Loucy (cell line): ENCODE data around the gene LLGL2.

ENCODE experiments used
- H2AFZ ChIP-seq: fragments of 200-600 bp; sonication (generic); 2 replicates; pipeline ENCODE4 v1.6.0; 2016; ENCODE audit warnings: antibody characterized with exemption, mild to moderate bottlenecking, low read length, moderate library complexity
- H3F3A ChIP-seq: fragments of 200-600 bp; 2 replicates; pipeline ENCODE4 v1.6.0; 2016; ENCODE audit warnings: antibody characterized with exemption, low read depth, mild to moderate bottlenecking
- H3K27me3 ChIP-seq: fragments of 200-600 bp; sonication (generic); 2 replicates; pipeline ENCODE4 v1.6.1; 2014; ENCODE audit warnings: low read length, mild to moderate bottlenecking; ENCODE audit not compliant: insufficient read depth, poor library complexity, severe bottlenecking
- H3K36me3 ChIP-seq: fragments of 200-600 bp; sonication (generic); 2 replicates; pipeline ENCODE4 v1.6.1; 2016; ENCODE audit warnings: low read length; ENCODE audit not compliant: insufficient read depth
- H3K4me1 ChIP-seq: fragments of 200-600 bp; sonication (generic); 2 replicates; pipeline ENCODE4 v1.5.1; 2014; ENCODE audit warnings: low read length, mild to moderate bottlenecking; ENCODE audit not compliant: insufficient read depth, poor library complexity, severe bottlenecking
- H3K4me2 ChIP-seq: fragments of 200-600 bp; sonication (generic); 2 replicates; pipeline ENCODE4 v1.6.0; 2014; ENCODE audit warnings: antibody characterized with exemption, low read length, low read depth, mild to moderate bottlenecking; ENCODE audit not compliant: poor library complexity, severe bottlenecking
- H3K4me3 ChIP-seq: fragments of 200-600 bp; sonication (generic); 2 replicates; pipeline ENCODE4 v1.5.1; 2014; ENCODE audit warnings: low read length, mild to moderate bottlenecking, mixed read lengths; ENCODE audit not compliant: poor library complexity, severe bottlenecking
- H3K79me2 ChIP-seq: fragments of 200-600 bp; sonication (generic); 2 replicates; pipeline ENCODE4 v1.6.1; 2014; ENCODE audit warnings: low read length; ENCODE audit not compliant: insufficient read depth
- H3K9ac ChIP-seq: fragments of 200-600 bp; sonication (generic); 2 replicates; pipeline ENCODE4 v1.6.0; 2014; ENCODE audit warnings: mild to moderate bottlenecking, low read depth, low read length, moderate library complexity; ENCODE audit not compliant: poor library complexity, severe bottlenecking
- H3K9me2 ChIP-seq: fragments of 200-600 bp; sonication (generic); replicated peaks from 2 replicates; pipeline ENCODE4 v1.6.1; 2016; ENCODE audit warnings: low read depth, low read length, mixed read lengths
- H3K9me3 ChIP-seq: fragments of 200-600 bp; sonication (generic); 2 replicates; pipeline ENCODE4 v1.6.1; 2014; ENCODE audit warnings: mild to moderate bottlenecking, antibody characterized with exemption, low read length, low read depth; ENCODE audit not compliant: insufficient read depth
- H4K20me1 ChIP-seq: fragments of 200-600 bp; sonication (generic); 2 replicates; pipeline ENCODE4 v1.6.0; 2014; ENCODE audit warnings: antibody characterized with exemption, low read length, mild to moderate bottlenecking; ENCODE audit not compliant: insufficient read depth, poor library complexity, severe bottlenecking
- CTCF ChIP-seq: fragments of 200-600 bp; sonication (generic); conservative IDR thresholded peaks from 2 replicates; pipeline ENCODE4 v1.5.1; 2014; ENCODE audit warnings: mild to moderate bottlenecking, antibody characterized with exemption, low read length
- EZH2phosphoT487 ChIP-seq: fragments of 200-600 bp; IDR thresholded peaks from 2 replicates; pipeline ENCODE4 v1.6.1; 2018; ENCODE audit warnings: antibody characterized with exemption, mild to moderate bottlenecking, moderate library complexity, borderline replicate concordance

The LLGL2 gene

GRCh38 chr17:75566834-75567233, 41.3 kb downstream of the LLGL2 start:
- H3K4me2 ChIP-seq: no peak overlapping the region
- H3K9ac ChIP-seq: no peak overlapping the region
- peaks cover 15% of the 10 kb centered on the region for H3K4me1 ChIP-seq
- no peak for TF ChIP-seq CTCF
- no peak for TF ChIP-seq EZH2phosphoT487
- no peaks in the 10 kb centered on the region for H3F3A ChIP-seq
- H3K27me3 ChIP-seq: no peaks in the 10 kb centered on the region
- H3K9me3 ChIP-seq: no peaks in the 10 kb centered on the region
- no peaks in the 10 kb centered on the region for H4K20me1 ChIP-seq
- no peaks in the 10 kb centered on the region for H3K79me2 ChIP-seq
- no peak overlapping the region for H3K4me3 ChIP-seq
- H3K9me2 ChIP-seq: no peaks in the 10 kb centered on the region
- no peak overlapping the region for H2AFZ ChIP-seq
- no peaks in the 10 kb centered on the region for H3K36me3 ChIP-seq

- Histone ChIP-seq H3F3A (no peaks in the 10 kb centered on the region), H3K36me3 (no peaks in the 10 kb centered on the region), H3K9me3 (no peaks in the 10 kb centered on the region), H3K4me3 (no peak overlapping the region), H2AFZ (no peak overlapping the region), H3K9ac (no peak overlapping the region), H3K27me3 (no peaks in the 10 kb centered on the region), H3K4me1 (peaks cover 15% of the 10 kb centered on the region), H3K79me2 (no peaks in the 10 kb centered on the region), H3K9me2 (no peaks in the 10 kb centered on the region), H3K4me2 (no peak overlapping the region), H4K20me1 (no peaks in the 10 kb centered on the region)
- TF ChIP-seq CTCF (no peak), EZH2phosphoT487 (no peak)
These were observed 43.1 kb downstream of the LLGL2 start for GRCh38 chr17:75568412-75569255.

- H3K9me3 ChIP-seq: no peaks in the 10 kb centered on the region
- H3K36me3 ChIP-seq: no peaks in the 10 kb centered on the region
- TF ChIP-seq CTCF: no peak
- TF ChIP-seq EZH2phosphoT487: no peak
- peaks cover 15% of the 10 kb centered on the region for H3K4me1 ChIP-seq
- peak overlapping the region; percentile 56 for H3K9ac ChIP-seq
- no peaks in the 10 kb centered on the region for H3K27me3 ChIP-seq
- H3F3A ChIP-seq: no peaks in the 10 kb centered on the region
- H4K20me1 ChIP-seq: no peaks in the 10 kb centered on the region
- no peak overlapping the region for H2AFZ ChIP-seq
- H3K9me2 ChIP-seq: no peaks in the 10 kb centered on the region
- no peaks in the 10 kb centered on the region for H3K79me2 ChIP-seq
- no peak overlapping the region for H3K4me3 ChIP-seq
- peak overlapping the region; percentile 55 for H3K4me2 ChIP-seq
These were observed 44.7 kb downstream of the LLGL2 start for GRCh38 chr17:75570034-75570676.
